Activated CD4-positive, alpha-beta memory T cell treated with anti-CD3 and anti-CD28 coated beads, Interleukin-2, amount 10 ng/mL, durations not matched to agents 7 days and 5 days (primary cell): Measurements from ENCODE around the gene SUPT5H. TPM values are rescaled to one million over a fixed set of nuclear protein-coding genes. Genes with fewer than 3 reads are reported as not detected.

Experiments
- CTCF ChIA-PET: fragments of 350-600 bp; sonication (Branson Sonifier 250); formaldehyde crosslinking; loops from one replicate; lab custom pipeline; 2021; ENCODE audit warnings: antibody characterized with exemption, inconsistent platforms; lab: Charles Lee
- POLR2A ChIA-PET: fragments of 350-600 bp; sonication (Branson Sonifier 250); formaldehyde crosslinking; loops from one replicate; lab custom pipeline; 2021; ENCODE audit warnings: antibody characterized with exemption; lab: Charles Lee
- DNase-seq: peaks from one replicate; pipeline ENCODE4 v3.0.0-alpha.2; 2020
- H3K27ac Mint-ChIP-seq: one replicate; pipeline ENCODE4 v1.8.0; 2021; ENCODE audit warnings: mild to moderate bottlenecking, mixed read lengths
- H3K27me3 Mint-ChIP-seq: one replicate; pipeline ENCODE4 v1.8.0; 2021; ENCODE audit warnings: mixed read lengths
- H3K36me3 Mint-ChIP-seq: one replicate; pipeline ENCODE4 v1.8.0; 2021; ENCODE audit warnings: low read depth, mixed read lengths
- H3K4me1 Mint-ChIP-seq: one replicate; pipeline ENCODE4 v1.8.0; 2021; ENCODE audit warnings: mixed read lengths
- H3K4me3 Mint-ChIP-seq: one replicate; pipeline ENCODE4 v1.8.0; 2021; ENCODE audit warnings: mild to moderate bottlenecking, mixed read lengths
- H3K9me3 Mint-ChIP-seq: one replicate; pipeline ENCODE4 v1.8.0; 2021; ENCODE audit warnings: mixed read lengths
- total RNA-seq, 2 experiments: library from RNA; stranded (reverse); gene quantifications; one replicate each; pipeline ENCODE4 v1.2.3, GENCODE V29; 2021

The SUPT5H gene
- total RNA-seq, 2 experiments from 2014 or later: 153 to 159 TPM

DNA sequence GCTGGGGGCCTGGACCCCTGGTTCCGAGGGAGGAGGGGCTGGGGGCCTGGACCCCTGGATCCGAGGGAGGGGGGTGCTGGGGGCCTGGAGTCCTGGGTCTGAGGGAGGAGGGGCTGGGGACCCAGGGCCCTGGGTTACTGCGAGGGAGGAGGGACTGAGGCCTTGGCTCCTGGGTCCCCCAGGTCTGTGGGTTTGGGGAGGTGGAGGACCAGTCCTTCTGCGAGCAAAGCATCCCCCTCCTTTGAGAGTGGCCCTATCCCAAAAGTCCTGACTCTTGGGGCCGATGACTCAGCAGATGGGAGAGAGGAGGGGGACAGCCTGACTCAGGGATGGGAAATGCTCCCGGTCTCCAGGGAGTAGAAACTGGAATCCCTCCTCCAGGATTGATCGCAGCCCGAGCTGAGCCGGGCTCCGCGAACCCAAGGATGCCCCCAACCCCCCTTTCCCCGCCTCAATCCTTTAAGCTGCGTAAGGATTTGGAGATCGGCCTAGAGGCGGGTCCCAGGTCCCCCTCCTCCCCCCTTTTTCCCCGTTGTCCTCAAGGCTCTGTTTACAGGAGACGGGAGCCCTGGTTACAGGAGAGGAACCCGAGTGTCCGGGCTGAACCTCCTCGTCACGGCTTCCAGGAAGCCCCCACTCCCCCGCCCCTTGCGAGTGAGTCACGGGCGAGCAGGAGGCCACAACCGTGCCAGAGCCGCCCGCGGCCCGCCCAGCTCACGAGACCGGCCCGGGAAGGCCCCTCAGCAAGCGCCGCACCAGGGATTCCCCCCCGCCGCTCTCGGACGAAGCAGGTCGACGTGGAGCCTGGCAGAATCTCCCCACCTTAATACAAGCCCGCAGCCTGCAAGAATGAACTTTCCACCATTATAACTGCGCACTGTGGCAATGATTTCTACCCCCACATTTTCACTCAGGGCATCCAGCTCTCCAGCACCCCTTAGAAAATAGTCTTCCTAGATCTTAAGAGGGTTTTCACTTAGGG, 41.8 kb upstream of the SUPT5H start:
- CTCF ChIA-PET: no interaction called here
- H3K36me3 Mint-ChIP-seq: peaks cover 33% of the 10 kb centered on the region
- H3K27ac Mint-ChIP-seq: peak overlapping the region; percentile 98
- DNase-seq: peak; percentile 95
- H3K4me1 Mint-ChIP-seq: peaks cover 65% of the 10 kb centered on the region
- no peaks in the 10 kb centered on the region for H3K27me3 Mint-ChIP-seq
- POLR2A ChIA-PET: interaction anchor here (0.9 to 10.6 kb wide), 8 partner anchors 8 to 67 kb away, joined by 3 to 175 read pairs (median 15); partner anchors contain the start of genes MED29, PAF1, PLEKHG2 and RPS16
- H3K9me3 Mint-ChIP-seq: no peaks in the 10 kb centered on the region
- H3K4me3 Mint-ChIP-seq: peak overlapping the region; percentile 76

DNA sequence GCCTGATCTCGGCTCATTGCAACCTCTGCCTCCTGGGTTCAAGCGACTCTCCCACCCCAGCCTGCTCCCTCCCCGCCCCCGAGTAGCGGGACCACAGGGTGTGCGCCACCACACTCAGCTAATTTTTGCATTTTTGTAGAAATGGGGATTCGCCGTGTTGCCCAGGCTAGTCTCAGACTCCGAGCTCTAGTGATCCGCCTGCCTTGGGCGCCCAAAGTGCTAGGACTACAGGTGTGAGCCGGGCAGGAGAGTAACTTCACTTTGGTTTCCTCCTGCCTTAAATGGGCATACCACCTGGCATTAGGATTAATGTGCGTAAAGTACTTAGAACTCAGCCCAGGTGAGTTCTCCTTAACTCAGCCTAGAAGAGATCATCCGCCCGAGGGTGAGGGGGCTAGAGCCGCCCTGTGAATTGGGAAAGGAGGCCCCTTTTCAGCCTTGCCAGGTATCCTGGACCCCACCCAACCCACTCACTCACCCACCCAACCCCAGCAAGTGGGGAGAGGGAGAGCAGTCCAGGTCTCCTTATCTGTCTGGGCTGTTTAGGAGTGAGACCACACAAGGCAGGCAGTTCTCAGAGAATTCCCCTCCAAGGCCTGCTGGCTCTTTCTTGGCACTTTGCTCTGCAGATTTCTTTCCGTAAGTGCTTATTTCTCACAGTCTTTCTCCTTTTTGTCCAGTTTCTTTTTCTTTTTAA, 40.0 kb upstream of the SUPT5H start:
- peak overlapping the region; percentile 82 for H3K27ac Mint-ChIP-seq
- H3K4me3 Mint-ChIP-seq: peak overlapping the region; percentile 86
- peaks cover 51% of the 10 kb centered on the region for H3K4me1 Mint-ChIP-seq
- no peaks in the 10 kb centered on the region for H3K27me3 Mint-ChIP-seq
- POLR2A ChIA-PET: interaction anchor here (0.9 to 10.6 kb wide), 5 partner anchors 8 to 70 kb away, joined by 4 to 195 read pairs (median 60); partner anchors contain the start of genes GMFG, MED29, PAF1 and RPS16
- peaks cover 35% of the 10 kb centered on the region for H3K36me3 Mint-ChIP-seq
- CTCF ChIA-PET: interaction anchor here (4.5 kb wide), 1 partner anchor 7 kb away, joined by 57 read pairs; no protein-coding TSS in a partner anchor
- H3K9me3 Mint-ChIP-seq: no peaks in the 10 kb centered on the region
- DNase-seq: no peak

DNA sequence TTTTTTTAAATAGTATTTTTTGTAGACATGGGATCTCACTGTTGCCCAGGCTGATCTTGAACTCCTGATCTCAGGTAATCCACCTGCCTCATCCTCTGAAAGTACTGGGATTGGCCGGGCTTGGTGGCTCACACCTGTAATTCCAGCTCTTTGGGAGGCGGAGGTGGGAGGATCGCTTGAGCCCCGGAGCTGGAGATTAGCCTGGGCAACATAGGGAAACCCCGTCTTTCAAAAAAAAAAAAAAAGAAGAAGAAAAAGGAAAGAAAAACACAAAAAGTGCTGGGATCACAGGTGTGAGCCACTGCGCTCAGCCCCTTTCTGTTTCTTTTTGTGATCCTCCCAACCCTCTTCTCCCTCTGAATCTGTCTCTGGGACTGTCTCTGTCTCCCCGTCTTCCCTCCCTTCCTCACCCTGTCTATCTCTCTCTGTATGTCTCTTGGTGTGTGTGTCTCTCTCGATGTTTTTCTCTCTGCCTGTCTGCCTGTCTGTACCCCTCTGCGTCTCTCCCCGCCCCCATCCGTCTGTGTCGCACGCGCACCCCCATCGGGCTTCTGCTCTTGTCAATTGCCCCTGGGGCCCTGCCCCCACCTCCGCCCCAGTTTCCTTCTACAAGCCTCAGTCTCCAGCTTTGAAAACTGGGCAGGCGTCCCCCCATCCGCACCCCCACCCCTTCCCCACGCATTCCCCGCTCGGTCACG, 39.3 kb upstream of the SUPT5H start:
- ChIA-PET POLR2A (interaction anchor here (0.7 to 10.6 kb wide), 7 partner anchors 9 to 71 kb away, joined by 4 to 195 read pairs (median 28); partner anchors contain the start of genes GMFG, MED29, PAF1 and RPS16), CTCF (interaction anchor here (4.5 kb wide), 1 partner anchor 8 kb away, joined by 57 read pairs; no protein-coding TSS in a partner anchor)
- peaks cover 42% of the 10 kb centered on the region for H3K36me3 Mint-ChIP-seq
- DNase-seq: peak; percentile 86
- H3K4me1 Mint-ChIP-seq: peaks cover 52% of the 10 kb centered on the region
- H3K27me3 Mint-ChIP-seq: no peaks in the 10 kb centered on the region
- H3K27ac Mint-ChIP-seq: peak overlapping the region; percentile 82
- H3K9me3 Mint-ChIP-seq: no peaks in the 10 kb centered on the region
- peak overlapping the region; percentile 86 for H3K4me3 Mint-ChIP-seq

DNA sequence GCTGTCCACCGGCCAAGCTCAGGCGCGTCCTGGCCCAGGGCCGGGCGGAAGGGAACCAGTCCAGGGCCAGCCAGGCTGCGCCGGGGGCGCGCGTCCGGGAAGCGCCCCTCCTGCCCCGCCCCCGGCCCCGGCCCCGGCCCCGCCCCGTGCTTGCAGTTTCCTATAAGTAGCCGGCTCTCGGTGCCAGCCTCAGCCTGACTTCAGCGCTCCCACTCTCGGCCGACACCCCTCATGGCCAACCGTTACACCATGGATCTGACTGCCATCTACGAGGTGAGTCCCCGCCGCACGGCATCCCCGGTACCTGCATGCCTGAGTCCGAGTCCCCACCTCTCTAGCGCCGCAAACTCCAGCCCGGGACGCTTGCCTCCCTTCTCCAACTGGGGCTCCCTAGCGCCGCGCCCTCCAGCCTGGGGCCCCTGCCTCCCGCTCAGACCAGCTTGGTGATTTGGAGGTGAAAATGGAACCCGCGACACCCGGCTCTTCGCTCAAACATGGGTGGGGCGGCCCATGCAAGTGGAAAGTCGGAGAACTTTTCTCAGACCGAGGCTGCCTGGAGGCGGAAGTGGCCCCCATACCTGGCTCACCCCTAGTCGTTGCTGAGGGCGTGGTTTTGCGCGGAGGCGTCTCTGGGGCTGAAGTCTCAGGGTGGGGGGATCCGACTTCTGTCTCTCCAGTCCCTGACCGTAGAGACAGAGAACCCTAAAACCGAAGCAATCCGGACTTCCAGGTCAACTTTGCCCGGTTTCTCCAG, 38.5 kb upstream of the SUPT5H start, which contains the start of gene ZFP36:
TSS of gene ZFP36 (plus strand) at position 192 of the 754 bp plus-strand sequence. CDS start at position 250, 58 bp downstream.
- Mint-ChIP-seq H3K9me3 (no peaks in the 10 kb centered on the region), H3K36me3 (peaks cover 46% of the 10 kb centered on the region), H3K4me3 (peak within 1 kb of the TSS; percentile 86), H3K27ac (peak within 1 kb of the TSS; percentile 99), H3K4me1 (peaks cover 52% of the 10 kb centered on the region), H3K27me3 (no peaks in the 10 kb centered on the region)
- peak; percentile 91 for DNase-seq
- CTCF ChIA-PET: interaction anchor here (1.6 to 4.5 kb wide), 2 partner anchors 9 to 16 kb away, joined by 4 to 57 read pairs; partner anchors contain the start of genes MED29 and PAF1
- POLR2A ChIA-PET: interaction anchor here (0.7 to 10.6 kb wide), 8 partner anchors 9 to 72 kb away, joined by 3 to 195 read pairs (median 24); partner anchors contain the start of genes GMFG, MED29, PAF1 and RPS16

DNA sequence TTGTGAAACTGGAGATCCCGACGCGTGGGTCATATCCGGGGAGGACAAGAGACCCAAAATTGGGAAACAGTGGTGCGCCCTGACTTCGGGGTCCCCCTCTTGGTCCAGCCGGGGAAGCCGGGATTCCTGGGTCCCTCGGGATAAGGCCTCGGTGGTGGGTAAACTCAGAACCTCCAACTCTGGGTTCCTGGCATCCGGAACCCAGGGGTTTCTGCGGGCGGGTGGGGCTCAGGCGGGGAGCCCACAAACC, 38.0 kb upstream of the SUPT5H start:
- Mint-ChIP-seq H3K9me3 (no peaks in the 10 kb centered on the region), H3K4me3 (peak overlapping the region; percentile 86), H3K4me1 (peaks cover 50% of the 10 kb centered on the region), H3K27me3 (peaks cover 2% of the 10 kb centered on the region), H3K27ac (peak overlapping the region; percentile 99), H3K36me3 (peaks cover 50% of the 10 kb centered on the region)
- DNase-seq: no peak
- ChIA-PET POLR2A (interaction anchor here (1.0 to 10.6 kb wide), 9 partner anchors 10 to 65 kb away, joined by 3 to 195 read pairs (median 20); partner anchors contain the start of genes MED29, PAF1, RPS16 and SAMD4B), CTCF (interaction anchor here (1.6 to 4.5 kb wide), 2 partner anchors 9 to 16 kb away, joined by 4 to 57 read pairs; partner anchors contain the start of genes MED29 and PAF1)

DNA sequence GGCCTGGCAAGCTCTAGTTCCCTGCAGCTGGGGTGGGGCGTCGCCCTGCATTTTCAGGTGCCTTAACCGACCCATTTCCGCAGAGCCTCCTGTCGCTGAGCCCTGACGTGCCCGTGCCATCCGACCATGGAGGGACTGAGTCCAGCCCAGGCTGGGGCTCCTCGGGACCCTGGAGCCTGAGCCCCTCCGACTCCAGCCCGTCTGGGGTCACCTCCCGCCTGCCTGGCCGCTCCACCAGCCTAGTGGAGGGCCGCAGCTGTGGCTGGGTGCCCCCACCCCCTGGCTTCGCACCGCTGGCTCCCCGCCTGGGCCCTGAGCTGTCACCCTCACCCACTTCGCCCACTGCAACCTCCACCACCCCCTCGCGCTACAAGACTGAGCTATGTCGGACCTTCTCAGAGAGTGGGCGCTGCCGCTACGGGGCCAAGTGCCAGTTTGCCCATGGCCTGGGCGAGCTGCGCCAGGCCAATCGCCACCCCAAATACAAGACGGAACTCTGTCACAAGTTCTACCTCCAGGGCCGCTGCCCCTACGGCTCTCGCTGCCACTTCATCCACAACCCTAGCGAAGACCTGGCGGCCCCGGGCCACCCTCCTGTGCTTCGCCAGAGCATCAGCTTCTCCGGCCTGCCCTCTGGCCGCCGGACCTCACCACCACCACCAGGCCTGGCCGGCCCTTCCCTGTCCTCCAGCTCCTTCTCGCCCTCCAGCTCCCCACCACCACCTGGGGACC, 37.6 kb upstream of the SUPT5H start:
- peaks cover 45% of the 10 kb centered on the region for H3K4me1 Mint-ChIP-seq
- CTCF ChIA-PET: interaction anchor here (1.2 to 4.5 kb wide), 3 partner anchors 10 to 28 kb away, joined by 3 to 57 read pairs (median 4); partner anchors contain the start of genes MED29, PAF1 and RPS16
- H3K36me3 Mint-ChIP-seq: peaks cover 50% of the 10 kb centered on the region

DNA sequence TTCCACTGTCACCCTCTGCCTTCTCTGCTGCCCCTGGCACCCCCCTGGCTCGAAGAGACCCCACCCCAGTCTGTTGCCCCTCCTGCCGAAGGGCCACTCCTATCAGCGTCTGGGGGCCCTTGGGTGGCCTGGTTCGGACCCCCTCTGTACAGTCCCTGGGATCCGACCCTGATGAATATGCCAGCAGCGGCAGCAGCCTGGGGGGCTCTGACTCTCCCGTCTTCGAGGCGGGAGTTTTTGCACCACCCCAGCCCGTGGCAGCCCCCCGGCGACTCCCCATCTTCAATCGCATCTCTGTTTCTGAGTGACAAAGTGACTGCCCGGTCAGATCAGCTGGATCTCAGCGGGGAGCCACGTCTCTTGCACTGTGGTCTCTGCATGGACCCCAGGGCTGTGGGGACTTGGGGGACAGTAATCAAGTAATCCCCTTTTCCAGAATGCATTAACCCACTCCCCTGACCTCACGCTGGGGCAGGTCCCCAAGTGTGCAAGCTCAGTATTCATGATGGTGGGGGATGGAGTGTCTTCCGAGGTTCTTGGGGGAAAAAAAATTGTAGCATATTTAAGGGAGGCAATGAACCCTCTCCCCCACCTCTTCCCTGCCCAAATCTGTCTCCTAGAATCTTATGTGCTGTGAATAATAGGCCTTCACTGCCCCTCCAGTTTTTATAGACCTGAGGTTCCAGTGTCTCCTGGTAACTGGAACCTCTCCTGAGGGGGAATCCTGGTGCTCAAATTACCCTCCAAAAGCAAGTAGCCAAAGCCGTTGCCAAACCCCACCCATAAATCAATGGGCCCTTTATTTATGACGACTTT, 36.8 kb upstream of the SUPT5H start:
- H3K27me3 Mint-ChIP-seq: peaks cover 2% of the 10 kb centered on the region
- ChIA-PET POLR2A (interaction anchor here (0.7 to 10.6 kb wide), 12 partner anchors 9 to 1034 kb away, joined by 3 to 195 read pairs (median 10); partner anchors contain the start of genes GMFG, MED29, PAF1 and RPS16), CTCF (interaction anchor here (1.0 to 4.5 kb wide), 4 partner anchors 11 to 66 kb away, joined by 3 to 57 read pairs (median 4); partner anchors contain the start of genes MED29, PAF1, RPS16 and SAMD4B)
- peaks cover 45% of the 10 kb centered on the region for H3K4me1 Mint-ChIP-seq
- peak overlapping the region; percentile 86 for H3K4me3 Mint-ChIP-seq
- DNase-seq: peak; percentile 43
- peak overlapping the region; percentile 99 for H3K27ac Mint-ChIP-seq
- no peaks in the 10 kb centered on the region for H3K9me3 Mint-ChIP-seq
- peaks cover 50% of the 10 kb centered on the region for H3K36me3 Mint-ChIP-seq

More for the DNA sequence above, 37.6 kb upstream of the SUPT5H start:
- Mint-ChIP-seq H3K27me3 (peaks cover 2% of the 10 kb centered on the region), H3K9me3 (no peaks in the 10 kb centered on the region), H3K27ac (peak overlapping the region; percentile 99), H3K4me3 (peak overlapping the region; percentile 86)
- peak; percentile 89 for DNase-seq
- POLR2A ChIA-PET: interaction anchor here (0.7 to 10.6 kb wide), 13 partner anchors 9 to 1035 kb away, joined by 3 to 195 read pairs (median 3); partner anchors contain the start of genes GMFG, MED29, PAF1 and RPS16

DNA sequence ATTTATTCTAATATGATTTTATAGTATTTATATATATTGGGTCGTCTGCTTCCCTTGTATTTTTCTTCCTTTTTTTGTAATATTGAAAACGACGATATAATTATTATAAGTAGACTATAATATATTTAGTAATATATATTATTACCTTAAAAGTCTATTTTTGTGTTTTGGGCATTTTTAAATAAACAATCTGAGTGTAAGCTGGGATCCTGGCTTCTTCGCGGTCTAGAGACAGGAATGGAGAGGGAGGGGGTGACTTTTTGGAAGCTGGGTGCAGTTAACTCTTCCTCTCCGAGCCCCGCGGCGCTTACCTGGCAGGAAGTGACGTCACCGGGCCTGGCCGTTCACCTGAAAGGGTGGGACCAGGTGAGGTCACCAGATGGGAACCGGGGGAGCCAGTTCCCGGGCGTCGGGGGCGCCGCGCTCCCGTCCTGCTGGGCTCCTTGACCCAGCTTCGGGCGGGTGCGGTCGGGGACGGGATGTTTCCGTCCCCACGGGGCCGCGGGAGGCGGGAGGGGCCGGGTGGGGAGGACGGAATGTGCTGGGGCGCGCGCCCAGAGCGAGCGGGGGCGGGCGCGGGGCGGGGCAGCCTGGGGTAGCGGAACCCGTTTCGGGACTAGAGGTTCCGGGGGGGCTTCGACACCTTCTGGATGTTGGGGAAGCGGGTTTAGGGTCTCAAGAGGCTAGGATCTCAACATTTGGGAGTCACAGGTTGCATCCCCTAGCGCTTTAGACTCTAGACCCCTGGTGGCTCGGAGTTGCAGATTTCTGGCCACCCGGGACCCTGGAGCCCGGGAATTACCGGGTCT, 36.0 kb upstream of the SUPT5H start:
- Mint-ChIP-seq H3K4me1 (peaks cover 47% of the 10 kb centered on the region), H3K36me3 (peaks cover 58% of the 10 kb centered on the region), H3K9me3 (no peaks in the 10 kb centered on the region), H3K27ac (peak overlapping the region; percentile 99), H3K27me3 (peaks cover 2% of the 10 kb centered on the region), H3K4me3 (peak overlapping the region; percentile 89)
- peak; percentile 86 for DNase-seq
- ChIA-PET POLR2A (interaction anchor here (1.1 to 10.6 kb wide), 7 partner anchors 8 to 130 kb away, joined by 3 to 195 read pairs (median 28); partner anchors contain the start of genes GMFG, MED29, PAF1 and RPS16), CTCF (interaction anchor here (1.0 to 4.5 kb wide), 2 partner anchors 11 to 67 kb away, joined by 3 to 57 read pairs; partner anchors contain the start of gene SAMD4B)
